Fibroblast of the conjunctiva (primary cell): ENCODE data around the gene AP5B1.
"Not testable (repeated sequence)": the region's sequence is repeated elsewhere in the genome, so short reads cannot be mapped to it uniquely, and the experiment has no call there.

ENCODE experiments used
- DNase-seq: peaks from one replicate; pipeline ENCODE4 v3.0.0-alpha.2; 2010; ENCODE audit warnings: low read depth

The AP5B1 gene

GRCh38 chr11:65767406-65767805 lies 13.4 kb downstream of the AP5B1 start:
- DNase-seq: no peak

- no peak for DNase-seq
Measured at GRCh38 chr11:65766535-65766934, 14.2 kb downstream of the AP5B1 start.

- no peak for DNase-seq
Measured at GRCh38 chr11:65764434-65764833, 16.3 kb downstream of the AP5B1 start.

GRCh38 chr11:65762816-65763215 lies 18.0 kb downstream of the AP5B1 start:
- not testable (repeated sequence) for DNase-seq

- DNase-seq: not testable (repeated sequence)
Measured at GRCh38 chr11:65762169-65762568, 18.6 kb downstream of the AP5B1 start.

- no peak for DNase-seq
Measured at GRCh38 chr11:65745049-65745448, 35.7 kb downstream of the AP5B1 start.

GRCh38 chr11:65744699-65745042 lies 36.1 kb downstream of the AP5B1 start:
- no peak for DNase-seq

- no peak for DNase-seq
Measured at GRCh38 chr11:65744026-65744698, 36.6 kb downstream of the AP5B1 start.

- no peak for DNase-seq
Measured at GRCh38 chr11:65743681-65744025, 37.1 kb downstream of the AP5B1 start.

- no peak for DNase-seq
Measured at GRCh38 chr11:65742353-65742752, 38.4 kb downstream of the AP5B1 start.

GRCh38 chr11:65741185-65741584 lies 39.6 kb downstream of the AP5B1 start:
- no peak for DNase-seq

GRCh38 chr11:65739022-65739421 lies 41.8 kb downstream of the AP5B1 start:
- DNase-seq: no peak

- no peak for DNase-seq
Measured at GRCh38 chr11:65736810-65737209, 44.0 kb downstream of the AP5B1 start.

- DNase-seq: not testable (repeated sequence)
Measured at GRCh38 chr11:65735111-65735510, 45.7 kb downstream of the AP5B1 start.

GRCh38 chr11:65730461-65730860 lies 50.3 kb downstream of the AP5B1 start:
- no peak for DNase-seq

- no peak for DNase-seq
Measured at GRCh38 chr11:65727865-65728264, 52.9 kb downstream of the AP5B1 start.

- DNase-seq: no peak
Measured at GRCh38 chr11:65726660-65727059, 54.1 kb downstream of the AP5B1 start.
